Measurements from ENCODE around the gene COPS3.
"Not testable (repeated sequence)": the region's sequence is repeated elsewhere in the genome, so short reads cannot be mapped to it uniquely, and the experiment has no call there.

COPS3 gene

GRCh38 chr17:17303010-17303846, 22.2 kb upstream of the COPS3 start, which contains the start of gene NT5M:
Gene NT5M (plus strand): TSS chr17:17303373. CDS start chr17:17303551, 178 bp downstream.
- in situ Hi-C loops (cut with MboI; ENCODE audit: low sequenced_read_pairs): no loop called here

GRCh38 chr17:17301659-17302058, 20.6 kb upstream of the COPS3 start:
- in situ Hi-C loops (cut with MboI; ENCODE audit: low sequenced_read_pairs): not testable (repeated sequence)

- in situ Hi-C loops (cut with MboI; ENCODE audit: low sequenced_read_pairs): no loop called here
Measured at GRCh38 chr17:17300624-17301568, 19.9 kb upstream of the COPS3 start.

- in situ Hi-C loops (cut with MboI; ENCODE audit: low sequenced_read_pairs): no loop called here
Measured at GRCh38 chr17:17298108-17298507, 17.1 kb upstream of the COPS3 start.

GRCh38 chr17:17297217-17297616, 16.2 kb upstream of the COPS3 start:
- in situ Hi-C loops (cut with MboI; ENCODE audit: low sequenced_read_pairs): no loop called here

- in situ Hi-C loops (cut with MboI; ENCODE audit: low sequenced_read_pairs): no loop called here
Measured at GRCh38 chr17:17295141-17295540, 14.1 kb upstream of the COPS3 start.

- in situ Hi-C loops (cut with MboI; ENCODE audit: low sequenced_read_pairs): no loop called here
Measured at GRCh38 chr17:17289701-17290100, 8.7 kb upstream of the COPS3 start.

GRCh38 chr17:17289086-17289485, 8.0 kb upstream of the COPS3 start:
- in situ Hi-C loops (cut with MboI; ENCODE audit: low sequenced_read_pairs): no loop called here

- in situ Hi-C loops (cut with MboI; ENCODE audit: low sequenced_read_pairs): no loop called here
Measured at GRCh38 chr17:17285951-17286350, 4.9 kb upstream of the COPS3 start.

GRCh38 chr17:17279316-17279715, 1.7 kb downstream of the COPS3 start:
- in situ Hi-C loops (cut with MboI; ENCODE audit: low sequenced_read_pairs): no loop called here

GRCh38 chr17:17277431-17277830, 3.6 kb downstream of the COPS3 start:
- in situ Hi-C loops (cut with MboI; ENCODE audit: low sequenced_read_pairs): not testable (repeated sequence)

GRCh38 chr17:17275971-17276370, 5.1 kb downstream of the COPS3 start:
- in situ Hi-C loops (cut with MboI; ENCODE audit: low sequenced_read_pairs): no loop called here

GRCh38 chr17:17269926-17270773, 10.9 kb downstream of the COPS3 start:
- in situ Hi-C loops (cut with MboI; ENCODE audit: low sequenced_read_pairs): no loop called here

GRCh38 chr17:17264430-17264829, 16.6 kb downstream of the COPS3 start:
- in situ Hi-C loops (cut with MboI; ENCODE audit: low sequenced_read_pairs): no loop called here

- in situ Hi-C loops (cut with MboI; ENCODE audit: low sequenced_read_pairs): no loop called here
Measured at GRCh38 chr17:17258998-17259397, 22.0 kb downstream of the COPS3 start.

GRCh38 chr17:17258011-17258410, 23.0 kb downstream of the COPS3 start:
- in situ Hi-C loops (cut with MboI; ENCODE audit: low sequenced_read_pairs): no loop called here

GRCh38 chr17:17256316-17256715, 24.7 kb downstream of the COPS3 start:
- in situ Hi-C loops (cut with MboI; ENCODE audit: low sequenced_read_pairs): no loop called here

GRCh38 chr17:17255689-17256088, 25.4 kb downstream of the COPS3 start:
- in situ Hi-C loops (cut with MboI; ENCODE audit: low sequenced_read_pairs): not testable (repeated sequence)

GRCh38 chr17:17254036-17254435, 27.0 kb downstream of the COPS3 start:
- in situ Hi-C loops (cut with MboI; ENCODE audit: low sequenced_read_pairs): no loop called here

GRCh38 chr17:17253406-17253805, 27.6 kb downstream of the COPS3 start:
- in situ Hi-C loops (cut with MboI; ENCODE audit: low sequenced_read_pairs): no loop called here
